ENCODE results near the gene EDA.

DNA sequence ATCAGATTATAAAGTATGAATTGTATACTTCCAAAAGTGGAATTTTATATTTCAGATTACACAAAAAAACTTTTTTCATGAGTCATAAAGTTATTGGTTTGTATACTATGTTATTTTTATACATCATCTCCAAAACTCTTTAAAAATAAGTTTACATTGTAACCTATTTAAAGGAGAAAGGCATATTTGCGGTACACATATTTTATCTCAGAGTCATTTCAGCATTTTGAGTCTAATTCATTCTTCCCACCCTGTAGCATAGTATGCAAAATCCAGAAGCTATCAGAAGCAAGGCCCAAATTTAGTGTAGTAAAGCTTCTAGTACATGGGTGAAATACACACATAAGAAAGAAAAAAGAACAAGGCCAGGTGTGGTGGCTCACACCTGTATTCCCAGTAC lies 353.5 kb downstream of the EDA start:
- TF ChIP-seq, protein P1, sequence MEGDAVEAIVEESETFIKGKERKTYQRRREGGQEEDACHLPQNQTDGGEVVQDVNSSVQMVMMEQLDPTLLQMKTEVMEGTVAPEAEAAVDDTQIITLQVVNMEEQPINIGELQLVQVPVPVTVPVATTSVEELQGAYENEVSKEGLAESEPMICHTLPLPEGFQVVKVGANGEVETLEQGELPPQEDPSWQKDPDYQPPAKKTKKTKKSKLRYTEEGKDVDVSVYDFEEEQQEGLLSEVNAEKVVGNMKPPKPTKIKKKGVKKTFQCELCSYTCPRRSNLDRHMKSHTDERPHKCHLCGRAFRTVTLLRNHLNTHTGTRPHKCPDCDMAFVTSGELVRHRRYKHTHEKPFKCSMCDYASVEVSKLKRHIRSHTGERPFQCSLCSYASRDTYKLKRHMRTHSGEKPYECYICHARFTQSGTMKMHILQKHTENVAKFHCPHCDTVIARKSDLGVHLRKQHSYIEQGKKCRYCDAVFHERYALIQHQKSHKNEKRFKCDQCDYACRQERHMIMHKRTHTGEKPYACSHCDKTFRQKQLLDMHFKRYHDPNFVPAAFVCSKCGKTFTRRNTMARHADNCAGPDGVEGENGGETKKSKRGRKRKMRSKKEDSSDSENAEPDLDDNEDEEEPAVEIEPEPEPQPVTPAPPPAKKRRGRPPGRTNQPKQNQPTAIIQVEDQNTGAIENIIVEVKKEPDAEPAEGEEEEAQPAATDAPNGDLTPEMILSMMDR (IDR thresholded peaks at IDR 0.05) = no peak
- TF ChIP-seq EP300 (IDR thresholded peaks at IDR 0.05) (no peak), POLR2A (IDR thresholded peaks at IDR 0.05) (no peak)
